Measurements from ENCODE around the gene TRIM31. TPM values are rescaled to one million over a fixed set of nuclear protein-coding genes. Genes with fewer than 3 reads are reported as not detected.
A peak's percentile ranks its signal among the peaks of the same experiment; 100 is the strongest.

TRIM31 gene
- total RNA-seq, 1 donor from 2014 or later = not detected

DNA sequence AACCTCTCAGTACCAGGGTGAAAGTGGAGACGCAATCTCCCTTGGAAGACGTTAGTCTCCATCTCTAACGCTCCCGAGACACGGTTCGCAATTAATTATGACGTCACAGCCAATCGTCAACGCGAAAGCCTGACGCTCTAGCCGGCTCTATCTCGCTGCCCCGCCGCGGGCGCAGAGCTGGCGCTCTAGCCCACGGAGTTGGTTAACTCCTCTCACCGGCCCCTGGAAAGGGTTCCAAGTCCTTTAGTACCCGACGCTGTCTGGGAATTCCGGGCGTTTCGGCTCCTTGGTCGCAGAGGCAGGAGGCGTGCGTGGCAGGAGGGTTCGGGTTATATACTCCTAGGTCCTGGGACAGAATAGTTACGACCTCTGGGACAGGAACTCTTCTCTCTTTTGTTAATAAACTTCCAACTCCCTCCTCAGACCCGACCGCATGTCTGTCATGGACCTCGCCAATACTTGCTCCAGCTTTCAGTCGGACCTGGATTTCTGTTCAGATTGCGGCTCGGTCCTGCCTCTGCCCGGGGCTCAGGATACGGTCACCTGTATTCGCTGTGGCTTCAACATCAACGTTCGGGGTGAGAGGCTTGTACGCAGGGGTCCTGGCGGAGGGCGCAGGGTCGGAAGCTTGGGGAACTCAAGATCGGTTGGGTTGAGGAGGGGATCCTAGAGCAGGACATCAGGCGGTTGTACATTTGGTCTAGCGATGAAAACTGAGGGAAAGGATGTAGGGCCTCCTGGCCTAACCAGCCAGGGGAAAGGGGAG, 51.6 kb downstream of the TRIM31 start, which contains the start of gene POLR1H:
Gene POLR1H (plus strand): TSS at position 174 of the 766 bp plus-strand sequence. CDS start 260 bp downstream, at position 434.
- peak within 1 kb of the TSS; percentile 96 for H3K27ac Mint-ChIP-seq (ENCODE audit: unreplicated experiment)
- no peaks in the 10 kb centered on the region for H3K36me3 Mint-ChIP-seq (ENCODE audit: low read depth, unreplicated experiment)
- H3K27me3 Mint-ChIP-seq (ENCODE audit: unreplicated experiment) = peaks cover 4% of the 10 kb centered on the region
- DNase-seq (ENCODE audit: low spot score) = peak; percentile 85
- TF ChIP-seq, protein P1, sequence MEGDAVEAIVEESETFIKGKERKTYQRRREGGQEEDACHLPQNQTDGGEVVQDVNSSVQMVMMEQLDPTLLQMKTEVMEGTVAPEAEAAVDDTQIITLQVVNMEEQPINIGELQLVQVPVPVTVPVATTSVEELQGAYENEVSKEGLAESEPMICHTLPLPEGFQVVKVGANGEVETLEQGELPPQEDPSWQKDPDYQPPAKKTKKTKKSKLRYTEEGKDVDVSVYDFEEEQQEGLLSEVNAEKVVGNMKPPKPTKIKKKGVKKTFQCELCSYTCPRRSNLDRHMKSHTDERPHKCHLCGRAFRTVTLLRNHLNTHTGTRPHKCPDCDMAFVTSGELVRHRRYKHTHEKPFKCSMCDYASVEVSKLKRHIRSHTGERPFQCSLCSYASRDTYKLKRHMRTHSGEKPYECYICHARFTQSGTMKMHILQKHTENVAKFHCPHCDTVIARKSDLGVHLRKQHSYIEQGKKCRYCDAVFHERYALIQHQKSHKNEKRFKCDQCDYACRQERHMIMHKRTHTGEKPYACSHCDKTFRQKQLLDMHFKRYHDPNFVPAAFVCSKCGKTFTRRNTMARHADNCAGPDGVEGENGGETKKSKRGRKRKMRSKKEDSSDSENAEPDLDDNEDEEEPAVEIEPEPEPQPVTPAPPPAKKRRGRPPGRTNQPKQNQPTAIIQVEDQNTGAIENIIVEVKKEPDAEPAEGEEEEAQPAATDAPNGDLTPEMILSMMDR (IDR thresholded peaks at IDR 0.05; ENCODE audit: unreplicated experiment) = no peak
- peaks cover 31% of the 10 kb centered on the region for H3K4me1 Mint-ChIP-seq (ENCODE audit: unreplicated experiment)
- no peaks in the 10 kb centered on the region for H3K9me3 Mint-ChIP-seq (ENCODE audit: unreplicated experiment)
- H3K4me3 Mint-ChIP-seq (ENCODE audit: unreplicated experiment) = peak within 1 kb of the TSS; percentile 98

DNA sequence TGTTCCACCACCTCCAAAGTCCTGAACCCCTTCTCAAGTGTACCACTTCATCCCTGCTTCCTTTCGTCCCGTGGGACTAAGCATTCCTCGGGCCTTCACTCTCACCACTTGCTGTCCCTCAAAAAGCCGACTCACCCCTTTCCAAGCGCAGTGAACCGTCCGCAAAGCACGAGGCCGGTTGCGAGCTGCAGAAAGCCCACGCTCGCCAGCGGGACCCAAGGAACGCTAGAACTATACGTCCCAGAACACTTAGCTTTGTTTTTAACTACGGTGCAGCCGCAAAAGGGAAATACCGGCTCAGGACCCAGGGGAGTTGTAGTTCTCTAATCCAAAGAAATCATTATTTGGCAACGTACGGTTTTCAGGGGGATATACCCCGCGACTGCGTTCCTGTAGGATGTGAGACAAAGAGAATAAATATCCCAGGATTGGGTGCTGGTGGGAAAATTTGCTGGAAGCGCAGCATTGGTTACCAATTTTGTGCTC, 52.2 kb downstream of the TRIM31 start:
- peak overlapping the region; percentile 98 for H3K4me3 Mint-ChIP-seq (ENCODE audit: unreplicated experiment)
- peak overlapping the region; percentile 96 for H3K27ac Mint-ChIP-seq (ENCODE audit: unreplicated experiment)
- no peaks in the 10 kb centered on the region for H3K9me3 Mint-ChIP-seq (ENCODE audit: unreplicated experiment)
- H3K36me3 Mint-ChIP-seq (ENCODE audit: low read depth, unreplicated experiment) = no peaks in the 10 kb centered on the region
- peak; percentile 32 for DNase-seq (ENCODE audit: low spot score)
- TF ChIP-seq, protein P1 (IDR thresholded peaks at IDR 0.05; ENCODE audit: unreplicated experiment) = no peak
- peaks cover 25% of the 10 kb centered on the region for H3K4me1 Mint-ChIP-seq (ENCODE audit: unreplicated experiment)
- peaks cover 4% of the 10 kb centered on the region for H3K27me3 Mint-ChIP-seq (ENCODE audit: unreplicated experiment)

DNA sequence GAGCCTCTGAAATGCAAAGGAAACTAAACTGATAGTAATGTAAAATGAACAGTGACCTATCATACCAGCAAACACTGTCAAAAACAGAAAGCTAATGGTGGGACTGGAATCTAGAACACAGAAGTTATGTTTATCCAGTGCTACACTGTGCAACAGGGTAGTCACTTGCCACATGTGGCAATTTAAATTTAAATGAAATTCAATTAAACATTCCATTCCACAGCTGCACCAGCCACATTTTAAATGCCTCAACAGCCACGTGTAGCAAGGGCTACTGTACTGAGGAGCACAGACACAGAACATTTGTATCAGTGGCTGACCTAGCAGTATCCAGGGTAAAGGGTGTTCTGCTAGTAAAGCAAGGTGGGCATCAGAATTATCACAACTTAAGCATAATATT, 57.4 kb downstream of the TRIM31 start:
- Mint-ChIP-seq H3K27ac (ENCODE audit: unreplicated experiment) (no peak overlapping the region), H3K4me3 (ENCODE audit: unreplicated experiment) (no peak overlapping the region), H3K4me1 (ENCODE audit: unreplicated experiment) (peaks cover 5% of the 10 kb centered on the region), H3K36me3 (ENCODE audit: low read depth, unreplicated experiment) (no peaks in the 10 kb centered on the region), H3K27me3 (ENCODE audit: unreplicated experiment) (no peaks in the 10 kb centered on the region), H3K9me3 (ENCODE audit: unreplicated experiment) (no peaks in the 10 kb centered on the region)
- TF ChIP-seq, protein P1 (IDR thresholded peaks at IDR 0.05; ENCODE audit: unreplicated experiment) = no peak
- DNase-seq (ENCODE audit: low spot score) = no peak

DNA sequence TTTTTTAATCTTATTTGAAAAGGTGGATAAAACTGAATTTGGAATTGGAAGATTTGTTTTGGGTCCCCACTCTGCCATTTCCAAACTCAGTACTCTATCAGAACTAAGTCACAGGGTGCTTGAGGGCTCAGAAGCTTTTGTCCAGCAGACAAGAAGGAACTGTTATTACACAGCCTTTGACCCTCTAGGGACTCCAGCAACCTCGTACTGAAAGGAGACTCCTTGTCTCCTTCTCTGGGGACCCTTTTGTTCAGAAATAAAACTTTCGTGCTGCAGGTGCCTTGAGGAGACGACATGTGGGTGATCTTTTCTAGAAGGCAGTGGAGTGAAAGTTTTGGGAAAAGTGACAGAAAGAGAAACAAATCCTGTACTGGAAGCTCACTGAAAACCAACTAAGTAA, 59.2 kb downstream of the TRIM31 start:
- Mint-ChIP-seq H3K27me3 (ENCODE audit: unreplicated experiment) (no peaks in the 10 kb centered on the region), H3K27ac (ENCODE audit: unreplicated experiment) (no peak overlapping the region), H3K4me1 (ENCODE audit: unreplicated experiment) (no peaks in the 10 kb centered on the region)

More for the DNA sequence above, 59.2 kb downstream of the TRIM31 start:
- DNase-seq (ENCODE audit: low spot score) = no peak
- Mint-ChIP-seq H3K36me3 (ENCODE audit: low read depth, unreplicated experiment) (no peaks in the 10 kb centered on the region), H3K4me3 (ENCODE audit: unreplicated experiment) (no peak overlapping the region), H3K9me3 (ENCODE audit: unreplicated experiment) (no peaks in the 10 kb centered on the region)
- TF ChIP-seq, protein P1 (IDR thresholded peaks at IDR 0.05; ENCODE audit: unreplicated experiment) = no peak

Other genes with a start within 250 kb of the TRIM31 start
- gene HLA-A, start 170.6 kb downstream of the TRIM31 start, total RNA-seq (ENCODE audit: unreplicated experiment) = 167 TPM
- 39.0 TPM for gene POLR1H, start 51.8 kb downstream of the TRIM31 start, total RNA-seq (ENCODE audit: unreplicated experiment)
- 39.3 TPM for gene PPP1R11, start 45.9 kb downstream of the TRIM31 start, total RNA-seq (ENCODE audit: unreplicated experiment)
- gene RNF39, start 37.3 kb downstream of the TRIM31 start, total RNA-seq (ENCODE audit: unreplicated experiment) = not detected
- not detected for gene TRIM40, start 23.1 kb upstream of the TRIM31 start, total RNA-seq (ENCODE audit: unreplicated experiment)
- not detected for gene TRIM10, start 48.1 kb upstream of the TRIM31 start, total RNA-seq (ENCODE audit: unreplicated experiment)
- not detected for gene TRIM15, start 50.5 kb upstream of the TRIM31 start, total RNA-seq (ENCODE audit: unreplicated experiment)
- 27.1 TPM for gene TRIM26, start 100.3 kb upstream of the TRIM31 start, total RNA-seq (ENCODE audit: unreplicated experiment)
- gene TRIM39, start 213.8 kb upstream of the TRIM31 start, total RNA-seq (ENCODE audit: unreplicated experiment) = 19.4 TPM
- gene RPP21, start 232.1 kb upstream of the TRIM31 start, total RNA-seq (ENCODE audit: unreplicated experiment) = 35.2 TPM

All from endothelial cell (in vitro differentiated cells).